DND-41 (cell line): ENCODE data around the gene SLC36A3.

Source experiments
- CTCF ChIP-seq: IDR thresholded peaks from 2 replicates; pipeline ENCODE4 v1.5.1; 2012; ENCODE audit warnings: borderline replicate concordance, low read length, moderate library complexity, mild to moderate bottlenecking; ENCODE audit not compliant: poor library complexity, severe bottlenecking; ENCODE audit errors: extremely low read depth
- EZH2 ChIP-seq: IDR thresholded peaks from 3 replicates; pipeline ENCODE4 v1.6.1; 2012; ENCODE audit warnings: borderline replicate concordance, low read depth, mild to moderate bottlenecking, moderate library complexity, low read length, inconsistent platforms; ENCODE audit not compliant: severe bottlenecking

- TF ChIP-seq CTCF (no peak), EZH2 (no peak)
Measured at GRCh38 chr5:151257731-151258181, 45.8 kb downstream of the SLC36A3 start.
